ENCODE data around the gene VGLL4. TPM values are rescaled to one million over a fixed set of nuclear protein-coding genes. Genes with fewer than 3 reads are reported as not detected.

VGLL4 gene
- polyA plus RNA-seq, 3 donors, result 8.5 to 13.2 (median 10.0) TPM

- no peaks in the 10 kb centered on the region for H3K9me3 ChIP-seq (replicated peaks in 1 of 2; ENCODE audit: control insufficient read depth in 1 of 2, insufficient read depth in 1 of 2, low read length in 2 of 2)
- peaks cover 52% of the 10 kb centered on the region for H3K4me1 Mint-ChIP-seq
- peaks cover 6 to 14% of the 10 kb centered on the region in 2 donors for H3K36me3 Mint-ChIP-seq
- WGBS (ENCODE audit: insufficient coverage), result 100% methylated on average over 3 of the region's 7 CpGs
- H3K4me2 ChIP-seq (replicated peaks; ENCODE audit: extremely low read depth, low read length, poor library complexity, severe bottlenecking), result no peak overlapping the region
- peaks cover 75% of the 10 kb centered on the region for H4K20me1 ChIP-seq (ENCODE audit: insufficient read depth, low read length)
- peaks cover 0 to 7% of the 10 kb centered on the region in 2 donors for H3K36me3 ChIP-seq (replicated peaks in 1 of 2; ENCODE audit: control insufficient read depth in 1 of 2, insufficient read depth in 2 of 2, low read length in 2 of 2)
- no peaks in the 10 kb centered on the region for H3K27me3 ChIP-seq (ENCODE audit: control insufficient read depth in 2 of 2, insufficient read depth in 2 of 2, low read length in 2 of 2)
- no peak overlapping the region for H3K9ac ChIP-seq (ENCODE audit: insufficient read depth, low read length, poor library complexity, severe bottlenecking)
- intact Hi-C loops (cut with micrococcal nuclease), result no loop called here
- no peak overlapping the region for H2AFZ ChIP-seq (ENCODE audit: insufficient read depth, low read depth, low read length, poor library complexity, severe bottlenecking)
- H3K27me3 Mint-ChIP-seq (ENCODE audit: low read depth in 3 of 3), result no peaks in the 10 kb centered on the region
- H3K4me3 ChIP-seq (replicated peaks in 1 of 3; ENCODE audit: low read depth in 2 of 3, low read length in 3 of 3), result no peak overlapping the region
- peaks cover 100% of the 10 kb centered on the region for H3K79me2 ChIP-seq (ENCODE audit: insufficient read depth, low read length)
- no peak overlapping the region for H3K4me3 Mint-ChIP-seq
- H3K4me1 ChIP-seq (ENCODE audit: control insufficient read depth in 1 of 2, insufficient read depth in 2 of 2, low read length in 2 of 2), result peaks cover 5 to 17% of the 10 kb centered on the region in 2 donors
- H3K27ac Mint-ChIP-seq, result no peak overlapping the region
- TF ChIP-seq, protein P1, sequence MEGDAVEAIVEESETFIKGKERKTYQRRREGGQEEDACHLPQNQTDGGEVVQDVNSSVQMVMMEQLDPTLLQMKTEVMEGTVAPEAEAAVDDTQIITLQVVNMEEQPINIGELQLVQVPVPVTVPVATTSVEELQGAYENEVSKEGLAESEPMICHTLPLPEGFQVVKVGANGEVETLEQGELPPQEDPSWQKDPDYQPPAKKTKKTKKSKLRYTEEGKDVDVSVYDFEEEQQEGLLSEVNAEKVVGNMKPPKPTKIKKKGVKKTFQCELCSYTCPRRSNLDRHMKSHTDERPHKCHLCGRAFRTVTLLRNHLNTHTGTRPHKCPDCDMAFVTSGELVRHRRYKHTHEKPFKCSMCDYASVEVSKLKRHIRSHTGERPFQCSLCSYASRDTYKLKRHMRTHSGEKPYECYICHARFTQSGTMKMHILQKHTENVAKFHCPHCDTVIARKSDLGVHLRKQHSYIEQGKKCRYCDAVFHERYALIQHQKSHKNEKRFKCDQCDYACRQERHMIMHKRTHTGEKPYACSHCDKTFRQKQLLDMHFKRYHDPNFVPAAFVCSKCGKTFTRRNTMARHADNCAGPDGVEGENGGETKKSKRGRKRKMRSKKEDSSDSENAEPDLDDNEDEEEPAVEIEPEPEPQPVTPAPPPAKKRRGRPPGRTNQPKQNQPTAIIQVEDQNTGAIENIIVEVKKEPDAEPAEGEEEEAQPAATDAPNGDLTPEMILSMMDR (IDR thresholded peaks at IDR 0.05), result no peak
- no peaks in the 10 kb centered on the region for H3K9me3 Mint-ChIP-seq
- H3K27ac ChIP-seq (ENCODE audit: low read depth in 1 of 2, low read length in 2 of 2), result no peak overlapping the region
- DNase-seq, result no peak
Observed at GRCh38 chr3:11635680-11636393, 7.9 kb downstream of the VGLL4 start.

DNA sequence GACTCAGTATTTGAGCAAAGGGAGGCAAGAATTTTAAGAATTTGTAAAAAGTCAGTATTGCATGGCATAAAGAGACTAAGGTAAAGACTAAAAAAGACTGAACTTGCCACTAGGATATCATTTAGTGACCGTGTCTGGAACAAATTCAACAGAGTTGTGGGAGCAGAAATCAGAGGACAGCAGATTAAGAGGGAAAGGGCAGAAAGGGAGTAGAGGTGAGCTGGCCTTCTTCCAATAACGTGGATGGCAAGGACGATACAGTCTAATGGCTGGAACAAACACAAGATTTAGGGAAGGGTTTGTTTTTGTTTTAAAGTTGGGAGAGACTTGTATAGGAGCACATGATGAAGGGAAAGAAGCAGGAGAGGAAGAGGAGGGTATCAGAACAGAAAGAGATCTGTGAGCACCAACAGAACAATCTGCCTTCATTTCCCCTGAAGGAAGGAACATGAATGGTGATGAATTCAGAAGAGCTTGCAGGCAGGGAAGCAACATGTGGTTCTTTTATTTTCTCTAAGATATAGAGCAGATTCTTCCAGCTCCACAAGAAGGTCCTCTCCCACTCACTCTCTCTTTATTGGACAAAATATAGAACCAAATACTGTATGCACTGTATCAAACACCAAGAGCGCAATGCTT, 8.6 kb downstream of the VGLL4 start:
- no peak overlapping the region for H3K4me3 Mint-ChIP-seq

More for the DNA sequence above, 8.6 kb downstream of the VGLL4 start:
- intact Hi-C loops (cut with micrococcal nuclease), result no loop called here
- Histone ChIP-seq H3K27ac (ENCODE audit: low read depth in 1 of 2, low read length in 2 of 2) (no peak overlapping the region), H4K20me1 (ENCODE audit: insufficient read depth, low read length) (peaks cover 83% of the 10 kb centered on the region), H3K9ac (ENCODE audit: insufficient read depth, low read length, poor library complexity, severe bottlenecking) (no peak overlapping the region), H3K4me2 (replicated peaks; ENCODE audit: extremely low read depth, low read length, poor library complexity, severe bottlenecking) (no peak overlapping the region), H3K79me2 (ENCODE audit: insufficient read depth, low read length) (peaks cover 100% of the 10 kb centered on the region), H3K27me3 (ENCODE audit: control insufficient read depth in 2 of 2, insufficient read depth in 2 of 2, low read length in 2 of 2) (no peaks in the 10 kb centered on the region), H3K36me3 (replicated peaks in 1 of 2; ENCODE audit: control insufficient read depth in 1 of 2, insufficient read depth in 2 of 2, low read length in 2 of 2) (peaks cover 0 to 7% of the 10 kb centered on the region in 2 donors), H3K9me3 (replicated peaks in 1 of 2; ENCODE audit: control insufficient read depth in 1 of 2, insufficient read depth in 1 of 2, low read length in 2 of 2) (no peaks in the 10 kb centered on the region), H2AFZ (ENCODE audit: insufficient read depth, low read depth, low read length, poor library complexity, severe bottlenecking) (no peak overlapping the region), H3K4me1 (ENCODE audit: control insufficient read depth in 1 of 2, insufficient read depth in 2 of 2, low read length in 2 of 2) (peaks cover 3 to 10% of the 10 kb centered on the region in 2 donors), H3K4me3 (replicated peaks in 1 of 3; ENCODE audit: low read depth in 2 of 3, low read length in 3 of 3) (no peak overlapping the region)
- DNase-seq, result no peak
- Mint-ChIP-seq H3K9me3 (no peaks in the 10 kb centered on the region), H3K27ac (peak overlapping the region in 1 of 7 donors; percentile 6), H3K27me3 (ENCODE audit: low read depth in 3 of 3) (no peaks in the 10 kb centered on the region), H3K36me3 (peaks cover 6 to 14% of the 10 kb centered on the region in 2 donors), H3K4me1 (peaks cover 45% of the 10 kb centered on the region)
- TF ChIP-seq, protein P1 (IDR thresholded peaks at IDR 0.05), result no peak
- WGBS (ENCODE audit: insufficient coverage), result 90% methylated on average over 3 of the region's 4 CpGs
